Bronchial epithelial cell (primary cell): ENCODE results near the gene EPHB1. TPM values are rescaled to one million over a fixed set of nuclear protein-coding genes. Genes with fewer than 3 reads are reported as not detected.

ENCODE experiments used
- DNase-seq: peaks from one replicate; pipeline ENCODE4 v3.0.0-alpha.2; 2010; ENCODE audit warnings: low read depth
- FAIRE-seq: peaks from 2 replicates; lab custom pipeline; 2011; peaks lifted over from hg19 to GRCh38; lab: Jason Lieb, UNC
- H3K27me3 ChIP-seq: 2 replicates; pipeline ENCODE4 v1.5.1; 2011; ENCODE audit warnings: low read length; ENCODE audit not compliant: control insufficient read depth, insufficient read depth
- H3K36me3 ChIP-seq: 2 replicates; pipeline ENCODE4 v1.5.1; 2011; ENCODE audit warnings: low read length; ENCODE audit not compliant: control insufficient read depth, insufficient read depth
- H3K4me3 ChIP-seq: 2 replicates; pipeline ENCODE4 v1.5.1; 2011; ENCODE audit warnings: mild to moderate bottlenecking, low read depth, low read length, control low read depth
- CTCF ChIP-seq: IDR thresholded peaks from 2 replicates; pipeline ENCODE4 v1.5.1; 2011; ENCODE audit warnings: mild to moderate bottlenecking, moderate library complexity, low read length, control low read depth, inconsistent platforms; ENCODE audit not compliant: insufficient read depth, severe bottlenecking
- total RNA-seq: library from RNA; depleted of rRNA; stranded (reverse); fragments of >200 nt; gene quantifications from 2 replicates; pipeline ENCODE4 v1.2.1, GENCODE V29; 2014

The EPHB1 gene
- total RNA-seq, 1 donor from 2014 or later, result under 0.01 TPM

GRCh38 chr3:135145581-135145980 lies 350.5 kb downstream of the EPHB1 start:
- DNase-seq, result no peak
- no peak overlapping the region for H3K4me3 ChIP-seq
- TF ChIP-seq CTCF, result no peak
- H3K27me3 ChIP-seq, result no peaks in the 10 kb centered on the region
- no peak for FAIRE-seq
- no peaks in the 10 kb centered on the region for H3K36me3 ChIP-seq

- no peaks in the 10 kb centered on the region for H3K27me3 ChIP-seq
- no peak for TF ChIP-seq CTCF
- FAIRE-seq (no peak), DNase-seq (no peak)
- H3K4me3 ChIP-seq, result no peak overlapping the region
- H3K36me3 ChIP-seq, result no peaks in the 10 kb centered on the region
Measured at GRCh38 chr3:135147657-135148056, 352.6 kb downstream of the EPHB1 start.

GRCh38 chr3:135148398-135149020 lies 353.4 kb downstream of the EPHB1 start:
- TF ChIP-seq CTCF, result no peak
- no peak for DNase-seq
- no peaks in the 10 kb centered on the region for H3K27me3 ChIP-seq
- FAIRE-seq, result no peak
- H3K36me3 ChIP-seq, result no peaks in the 10 kb centered on the region
- H3K4me3 ChIP-seq, result no peak overlapping the region

- H3K36me3 ChIP-seq, result no peaks in the 10 kb centered on the region
- H3K27me3 ChIP-seq, result no peaks in the 10 kb centered on the region
- FAIRE-seq (no peak), DNase-seq (no peak)
- TF ChIP-seq CTCF, result no peak
- H3K4me3 ChIP-seq, result no peak overlapping the region
Measured at GRCh38 chr3:135149707-135150681, 354.9 kb downstream of the EPHB1 start.

GRCh38 chr3:135154186-135154585 lies 359.1 kb downstream of the EPHB1 start:
- Histone ChIP-seq H3K4me3 (no peak overlapping the region), H3K27me3 (no peaks in the 10 kb centered on the region), H3K36me3 (no peaks in the 10 kb centered on the region)
- DNase-seq, result no peak
- no peak for TF ChIP-seq CTCF
- FAIRE-seq, result no peak
